Effector CD8-positive, alpha-beta T cell (primary cell): Measurements from ENCODE around the gene RNPEPL1.

Source experiments
- DNase-seq: peaks from one replicate; lab custom pipeline; 2025; lab: John Stamatoyannopoulos, UW

Gene RNPEPL1

DNA sequence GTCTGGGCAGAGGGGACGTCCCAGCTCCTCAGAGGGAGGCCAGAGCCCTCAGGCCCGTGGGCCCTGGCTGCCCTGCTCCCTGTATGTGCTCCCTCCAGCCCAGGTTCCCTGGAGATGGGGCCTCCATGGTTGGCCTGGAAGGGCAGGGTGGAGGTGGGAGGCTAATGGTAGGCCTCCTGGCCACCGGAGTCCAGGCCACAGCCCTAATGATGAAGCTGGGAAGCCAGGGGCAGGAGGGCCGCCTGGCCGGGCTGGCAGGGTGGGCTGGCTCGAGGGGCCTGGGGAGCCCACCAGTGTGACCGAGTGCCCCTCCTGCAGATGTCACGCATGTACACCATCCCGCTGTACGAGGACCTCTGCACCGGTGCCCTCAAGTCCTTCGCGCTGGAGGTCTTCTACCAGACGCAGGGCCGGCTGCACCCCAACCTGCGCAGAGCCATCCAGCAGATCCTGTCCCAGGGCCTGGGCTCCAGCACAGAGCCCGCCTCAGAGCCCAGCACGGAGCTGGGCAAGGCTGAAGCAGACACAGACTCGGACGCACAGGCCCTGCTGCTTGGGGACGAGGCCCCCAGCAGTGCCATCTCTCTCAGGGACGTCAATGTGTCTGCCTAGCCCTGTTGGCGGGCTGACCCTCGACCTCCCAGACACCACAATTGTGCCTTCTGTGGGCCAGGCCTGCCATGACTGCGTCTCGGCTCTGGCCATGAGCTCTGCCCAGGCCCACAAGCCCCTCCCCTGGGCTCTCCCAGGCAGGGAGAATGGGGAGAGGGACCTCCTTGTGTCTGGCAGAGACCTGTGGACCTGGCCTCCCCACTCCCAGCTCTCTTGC is 9.2 kb downstream of the RNPEPL1 start:
- no peak for DNase-seq

DNA sequence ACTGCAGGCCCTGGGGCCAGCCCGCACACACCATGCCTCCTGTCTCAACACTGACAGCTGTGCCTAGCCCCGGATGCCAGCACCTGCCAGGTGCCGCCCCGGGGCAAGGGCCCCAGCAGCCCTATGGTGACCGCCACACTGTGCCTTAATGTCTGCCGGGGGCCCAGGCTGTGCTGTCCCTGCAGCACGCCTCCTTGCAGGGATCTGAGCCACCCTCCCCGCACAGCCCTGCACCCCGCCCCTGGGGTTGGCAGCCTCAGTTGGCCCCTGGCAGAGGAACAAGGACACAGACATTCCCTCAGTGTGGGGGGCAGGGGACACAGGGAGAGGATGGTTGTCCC is 9.8 kb downstream of the RNPEPL1 start:
- DNase-seq = no peak

DNA sequence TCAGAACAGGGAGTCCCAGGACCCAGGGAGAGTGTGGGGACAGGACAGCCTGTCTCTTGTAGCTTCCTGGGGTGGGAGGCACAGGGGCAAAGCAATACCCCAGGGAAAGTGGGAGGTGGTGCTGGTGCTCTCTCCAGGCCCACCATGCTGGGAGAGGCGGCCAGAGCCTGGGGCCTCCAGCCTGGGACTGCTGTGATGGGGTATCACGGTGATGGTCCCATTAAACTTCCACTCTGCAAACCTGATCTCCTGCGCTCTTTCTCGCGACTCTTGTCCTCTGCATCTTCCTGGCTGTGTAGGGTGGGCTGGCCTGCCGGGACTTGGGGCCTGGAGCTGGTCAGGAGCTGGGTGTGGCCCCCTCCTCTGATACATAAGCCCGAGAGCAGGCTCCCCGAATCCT is 10.2 kb downstream of the RNPEPL1 start:
- DNase-seq = no peak

DNA sequence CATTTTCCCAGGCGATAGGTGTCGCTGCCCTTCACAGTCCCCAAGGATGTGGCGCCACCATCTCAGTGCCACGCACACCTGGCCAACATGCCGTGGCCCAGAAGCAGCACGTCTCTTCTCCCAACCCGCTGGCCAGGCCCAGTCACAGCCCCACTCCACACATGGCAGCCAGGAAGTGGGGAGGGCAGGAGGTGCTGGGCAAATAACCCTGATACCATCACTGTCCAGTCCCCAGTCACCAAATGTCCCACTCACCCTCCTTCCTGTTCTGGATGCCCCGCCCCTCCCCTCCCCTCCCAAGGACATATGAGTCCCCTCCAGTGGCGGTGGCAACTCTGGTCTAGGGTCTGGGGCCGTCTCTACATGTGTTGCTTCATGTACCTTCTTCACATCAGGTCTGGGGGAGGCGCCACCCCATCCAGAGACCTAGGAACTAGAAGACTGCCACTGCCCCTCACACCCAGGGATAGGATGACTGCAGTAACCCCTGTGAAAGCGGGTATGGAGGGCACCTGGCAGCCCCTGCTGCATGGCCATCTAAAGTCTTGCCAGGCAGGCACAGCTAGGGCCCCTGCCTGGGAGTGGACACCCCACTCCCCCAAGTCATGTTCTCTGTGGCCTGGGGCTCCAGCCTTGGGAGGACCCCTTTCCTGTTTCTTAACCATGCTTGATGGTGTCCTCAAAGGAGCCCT is 10.9 kb downstream of the RNPEPL1 start:
- no peak for DNase-seq

DNA sequence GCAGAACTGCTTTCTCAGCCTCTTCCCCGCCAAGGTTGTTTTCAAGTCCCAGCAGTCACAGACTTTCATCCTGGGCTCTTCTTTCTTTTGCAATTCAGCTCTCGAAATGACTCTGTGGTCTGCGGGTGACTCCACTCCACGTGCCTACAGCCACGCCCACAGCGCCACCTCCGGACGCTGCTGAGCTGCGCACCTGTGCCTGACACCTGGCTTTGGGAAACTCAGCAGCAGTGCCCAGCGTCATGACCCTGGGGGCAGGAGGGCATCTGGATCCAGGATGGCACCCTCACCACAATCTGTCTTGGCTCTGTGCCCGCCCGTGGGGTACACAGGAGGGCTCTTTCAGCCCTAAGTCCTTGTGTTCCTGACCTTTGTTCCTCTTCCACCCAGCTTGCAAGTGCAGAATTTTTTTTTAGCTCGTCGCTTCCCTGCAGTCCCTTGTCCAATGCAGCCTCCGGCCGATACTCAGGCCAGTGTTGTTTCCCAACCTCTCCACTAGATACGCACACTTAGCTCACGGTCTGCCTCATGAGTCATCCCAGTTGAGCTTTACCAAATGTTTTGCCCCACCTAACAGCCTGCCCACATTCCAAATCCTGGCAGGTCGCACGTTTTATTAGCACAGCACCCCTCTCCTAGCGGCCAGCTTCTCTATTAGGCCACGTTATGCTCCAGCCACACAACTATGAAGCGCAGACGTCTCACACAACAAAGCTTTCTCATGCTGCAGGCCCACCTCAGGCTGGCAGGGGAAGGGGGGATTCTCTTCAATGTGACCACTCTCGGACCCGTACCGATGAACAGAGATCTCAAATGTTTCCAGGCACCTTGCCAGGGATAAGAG is 11.7 kb downstream of the RNPEPL1 start:
- peak; percentile 36 for DNase-seq

DNA sequence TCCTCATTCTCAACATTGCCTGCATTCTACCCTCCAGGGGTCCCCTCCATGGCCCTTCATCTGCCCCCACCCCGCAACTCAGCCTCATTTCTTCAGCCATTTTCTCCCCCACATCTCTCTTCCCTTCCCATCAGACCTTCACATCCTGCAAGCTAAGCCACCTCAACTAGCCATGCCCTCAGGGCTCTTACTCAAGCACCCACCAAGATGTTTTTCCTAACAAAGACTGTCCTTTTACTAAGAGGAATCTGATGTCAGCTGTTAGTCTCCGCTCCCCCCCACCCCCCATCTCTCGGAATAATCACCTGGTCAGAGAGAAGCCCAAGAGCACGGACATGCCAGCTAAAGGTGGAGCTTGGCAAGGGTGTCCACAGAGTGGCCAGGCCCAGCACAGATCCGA is 13.5 kb downstream of the RNPEPL1 start:
- DNase-seq = no peak

DNA sequence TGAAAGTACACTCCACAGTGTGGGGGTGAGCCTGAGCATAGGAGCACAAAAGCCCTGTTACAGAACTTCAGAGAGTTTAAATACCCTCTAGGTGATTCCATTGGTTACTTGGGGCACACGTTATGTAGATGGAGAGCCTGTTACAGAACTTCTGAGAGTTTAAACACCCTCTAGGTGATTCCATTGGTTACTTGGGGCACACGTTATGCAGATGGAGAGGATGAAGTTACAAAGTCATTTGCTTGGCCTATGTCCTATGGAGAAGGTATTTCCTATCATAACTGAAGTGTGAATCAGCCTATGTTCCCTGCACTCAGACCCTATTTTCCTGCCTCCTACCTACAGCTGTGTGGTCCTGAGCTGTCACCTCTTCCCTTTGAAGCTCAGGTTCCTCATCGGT is 14.5 kb downstream of the RNPEPL1 start:
- DNase-seq = no peak

DNA sequence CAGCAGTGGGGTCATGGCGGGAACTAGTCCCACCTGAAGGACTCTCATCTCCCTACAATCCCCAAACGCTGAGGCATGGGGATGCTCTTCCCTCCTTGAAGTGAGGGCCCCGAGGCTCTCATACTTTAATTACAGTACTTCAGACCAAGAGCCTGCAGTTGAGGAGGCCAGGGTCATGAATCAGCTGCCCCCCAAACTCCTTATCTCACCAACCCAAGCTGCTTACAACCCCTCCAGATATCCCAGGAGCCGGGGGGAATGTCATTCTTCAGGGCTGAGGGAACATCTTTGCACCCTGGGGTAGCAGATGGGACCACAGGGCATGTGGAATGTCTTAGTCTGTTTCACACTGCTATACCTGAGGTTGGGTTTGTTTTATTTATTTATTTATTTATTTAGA is 15.5 kb downstream of the RNPEPL1 start:
- no peak for DNase-seq

DNA sequence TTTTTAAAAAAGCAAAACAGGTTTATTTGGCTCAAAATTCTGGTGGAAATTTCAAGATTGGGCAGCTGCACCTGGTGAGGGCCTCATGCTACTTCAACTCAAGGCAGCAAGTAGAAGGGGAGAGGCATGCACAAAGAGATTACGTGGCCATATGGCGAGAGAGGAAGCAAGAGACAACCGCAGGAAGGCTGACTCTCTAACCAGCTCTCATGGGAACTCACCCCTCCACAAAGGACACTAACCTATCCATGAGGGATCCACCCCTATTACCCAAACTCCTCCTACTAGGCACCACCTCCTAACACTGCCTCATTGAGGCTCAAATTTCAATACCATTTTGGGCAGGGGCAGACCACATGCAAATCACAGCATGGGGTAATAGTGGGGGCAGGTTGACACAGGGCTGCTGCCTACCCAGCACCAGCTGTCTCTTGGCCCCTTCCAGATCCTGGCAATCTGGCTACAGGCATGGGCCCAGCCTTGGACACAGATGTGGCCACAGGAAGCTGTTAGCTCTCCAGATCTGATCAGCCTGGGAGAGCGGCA is 16.3 kb downstream of the RNPEPL1 start:
- DNase-seq = no peak

DNA sequence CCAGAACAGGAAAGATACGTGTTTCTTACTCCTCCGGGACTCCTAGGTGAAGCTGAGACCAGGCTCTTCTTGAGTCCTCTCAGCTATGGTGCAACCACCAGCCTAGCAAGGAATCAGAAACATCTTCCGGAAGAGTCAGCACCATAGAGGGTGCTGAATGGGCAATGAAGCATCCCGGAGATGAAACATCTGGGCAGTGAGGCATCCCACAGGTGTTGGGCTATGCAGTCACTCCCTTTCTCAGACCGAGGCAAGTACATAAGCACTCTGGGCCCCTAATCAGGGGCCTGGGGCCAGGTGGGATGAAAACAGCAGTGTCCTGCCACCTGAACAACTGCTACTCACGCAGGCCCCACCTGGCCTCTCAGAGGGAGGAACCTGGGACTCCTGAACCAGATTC is 16.8 kb downstream of the RNPEPL1 start:
- no peak for DNase-seq

DNA sequence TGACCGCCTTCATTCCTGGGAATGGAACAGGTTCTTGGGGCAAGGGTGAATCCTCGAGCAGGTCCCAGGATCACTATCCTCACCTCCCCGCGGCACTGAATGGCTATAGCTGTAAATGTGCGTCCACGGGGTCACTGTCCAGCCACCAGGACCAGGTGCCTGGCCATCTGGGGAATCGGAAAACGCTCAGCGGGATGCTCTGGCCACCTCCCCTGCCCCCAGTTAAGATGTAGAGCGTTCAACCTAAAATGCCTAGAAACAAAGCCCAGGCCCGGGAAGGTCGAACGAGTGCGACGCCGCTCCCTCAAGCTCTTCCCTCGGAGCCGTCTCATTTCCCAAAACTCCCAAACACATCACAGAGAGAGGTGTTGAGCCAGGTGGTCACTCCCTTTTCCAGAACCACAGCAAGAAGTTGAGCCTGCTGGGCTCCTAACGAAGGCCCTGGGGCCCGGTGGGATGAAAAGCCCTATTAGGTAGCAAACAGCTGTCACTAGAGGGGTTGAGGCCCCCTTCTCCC is 17.5 kb downstream of the RNPEPL1 start:
- no peak for DNase-seq

DNA sequence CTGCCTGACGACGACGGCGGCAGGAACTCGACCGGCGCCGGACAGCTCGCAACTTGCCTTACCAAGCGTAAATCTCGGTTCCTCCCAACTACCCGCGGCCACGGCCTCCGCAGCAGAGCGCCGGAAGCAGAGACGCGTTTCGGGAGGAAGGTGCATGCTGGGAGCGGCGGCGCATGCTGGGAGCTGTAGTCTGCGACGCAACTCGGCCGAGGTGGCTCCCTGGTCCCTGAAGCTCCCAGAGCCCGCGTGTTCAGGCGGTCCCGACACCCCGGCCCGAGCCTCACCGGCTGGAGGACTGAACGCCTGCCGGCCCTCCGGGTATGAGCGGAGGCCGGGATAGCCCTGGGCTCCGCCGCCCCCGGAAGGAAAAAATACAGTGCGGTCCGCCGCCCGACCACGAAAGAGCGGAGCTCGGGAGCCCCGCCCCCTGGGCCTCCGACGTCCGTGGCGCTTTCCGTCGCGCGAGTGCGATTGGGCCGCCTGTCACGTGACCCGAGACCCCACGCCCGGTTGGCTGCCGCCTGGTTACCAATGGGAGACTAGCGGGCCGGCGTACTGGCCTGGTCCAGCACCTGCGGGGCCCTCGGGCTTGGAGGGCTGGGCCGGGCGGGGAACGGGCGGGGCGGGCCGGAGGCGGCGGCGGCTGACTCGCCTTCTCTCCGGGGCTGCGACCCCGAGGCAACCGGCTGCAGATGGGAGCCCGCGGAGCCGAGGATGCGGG is 18.1 kb downstream of the RNPEPL1 start, which contains the start of gene CAPN10:
CAPN10 (plus strand) TSS at position 537 of the 721 bp plus-strand sequence; CDS start at position 715, 178 bp downstream.
- DNase-seq = peak; percentile 91

DNA sequence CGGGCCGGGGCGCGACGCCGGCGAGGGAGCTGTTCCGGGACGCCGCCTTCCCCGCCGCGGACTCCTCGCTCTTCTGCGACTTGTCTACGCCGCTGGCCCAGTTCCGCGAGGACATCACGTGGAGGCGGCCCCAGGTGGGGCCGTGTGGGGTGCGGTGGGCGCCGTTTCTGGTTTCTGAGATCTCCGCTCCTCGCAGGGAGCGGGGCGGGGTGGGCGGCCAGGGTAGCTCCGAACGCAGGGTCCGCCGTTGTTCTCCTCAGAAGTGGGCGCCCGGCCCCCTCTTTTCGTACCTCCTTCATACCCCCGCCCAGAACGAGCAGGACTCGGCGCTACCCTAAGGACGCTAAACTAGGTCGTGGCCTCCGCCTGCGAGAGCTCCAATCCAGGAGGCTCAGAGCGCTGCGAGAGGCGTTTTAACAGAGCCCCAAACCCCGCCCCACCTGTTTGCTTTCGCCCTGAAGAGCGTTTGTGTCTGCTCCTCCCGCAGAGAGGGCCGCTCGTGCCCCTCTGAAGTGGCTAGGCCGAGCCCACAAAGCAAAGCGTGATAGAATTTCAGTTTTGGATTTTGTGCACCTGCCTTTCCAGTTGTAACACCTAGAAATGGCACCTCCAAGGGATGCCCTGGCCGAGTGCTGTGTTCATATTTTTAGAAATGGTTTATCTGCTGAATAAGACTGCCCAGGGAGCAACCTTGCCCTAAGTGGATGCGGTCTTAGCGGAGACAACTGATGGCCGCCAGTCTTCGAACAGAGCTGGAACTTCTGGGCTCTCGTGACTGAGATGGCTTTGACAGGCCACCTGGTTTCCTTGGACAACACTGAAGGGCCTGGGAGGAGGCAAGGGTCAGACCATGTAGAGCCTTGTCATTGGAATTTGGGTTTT is 18.9 kb downstream of the RNPEPL1 start:
- peak; percentile 50 for DNase-seq

DNA sequence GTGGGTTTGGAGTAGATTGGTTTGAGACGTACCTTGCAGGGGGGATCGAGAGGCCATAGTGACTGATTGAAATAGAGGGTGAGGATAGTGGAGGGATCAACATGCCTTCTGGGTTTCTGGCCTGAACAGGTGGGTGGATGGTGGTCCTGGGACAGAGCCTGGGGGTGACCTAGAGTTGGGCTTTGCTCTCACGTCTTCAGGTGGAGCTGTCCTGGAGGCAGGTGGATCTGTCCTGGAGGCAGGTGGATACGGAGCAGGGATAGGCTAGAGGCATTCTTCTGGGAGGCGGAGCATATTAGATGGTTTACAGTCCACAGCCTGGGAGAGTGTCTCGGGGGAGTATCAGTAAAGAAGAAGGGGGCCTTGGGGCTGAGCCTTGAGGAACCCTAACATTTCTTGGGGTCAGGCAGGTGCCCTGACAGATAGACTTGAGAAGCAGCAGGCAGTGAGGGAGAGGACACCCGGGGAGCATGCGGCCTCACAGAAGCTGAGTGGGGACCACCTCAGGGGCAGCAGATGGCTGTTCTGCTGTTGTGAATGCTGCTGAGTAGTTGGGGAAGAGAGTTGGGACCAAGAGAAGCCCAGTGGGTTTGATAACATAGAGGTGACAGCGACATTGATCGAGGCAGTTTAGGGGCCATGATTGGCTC is 19.8 kb downstream of the RNPEPL1 start:
- no peak for DNase-seq

DNA sequence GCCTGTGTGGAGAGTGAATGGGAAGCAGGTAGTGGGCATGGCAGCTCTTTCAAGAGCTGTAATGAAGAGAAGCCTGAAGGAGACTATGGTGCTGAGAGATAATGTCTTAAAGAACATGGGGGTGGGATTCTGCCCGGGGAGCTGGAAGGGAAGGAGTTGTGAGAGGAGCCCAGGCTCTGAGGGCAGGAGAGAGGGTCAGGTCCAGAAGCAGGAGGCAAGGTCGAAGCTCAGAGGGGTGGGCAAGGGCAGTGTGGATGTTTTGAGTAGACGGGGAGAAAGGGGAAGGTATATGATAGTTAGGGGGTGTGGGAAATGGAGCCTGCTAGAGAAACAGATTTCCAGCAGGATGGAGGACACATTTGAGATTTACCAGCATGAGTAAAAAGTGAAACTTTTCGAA is 20.4 kb downstream of the RNPEPL1 start:
- DNase-seq = no peak

DNA sequence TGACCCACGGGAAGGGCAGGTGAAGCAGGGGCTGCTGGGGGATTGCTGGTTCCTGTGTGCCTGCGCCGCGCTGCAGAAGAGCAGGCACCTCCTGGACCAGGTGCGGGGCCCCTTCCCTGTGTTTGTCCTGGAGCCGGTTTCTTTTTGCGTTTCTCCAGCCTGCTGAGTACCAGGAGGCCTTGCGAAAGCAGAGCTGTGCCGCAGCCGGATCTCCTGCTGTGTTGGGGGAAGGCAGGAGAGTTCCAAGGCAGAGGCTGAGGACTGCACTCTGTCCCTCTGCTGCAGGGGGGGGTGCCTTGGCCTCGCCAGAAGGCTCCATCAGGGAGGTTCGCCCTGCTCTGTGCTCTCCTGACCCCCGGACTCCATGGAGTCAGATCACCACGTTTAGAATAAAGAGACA is 21.1 kb downstream of the RNPEPL1 start:
- no peak for DNase-seq

DNA sequence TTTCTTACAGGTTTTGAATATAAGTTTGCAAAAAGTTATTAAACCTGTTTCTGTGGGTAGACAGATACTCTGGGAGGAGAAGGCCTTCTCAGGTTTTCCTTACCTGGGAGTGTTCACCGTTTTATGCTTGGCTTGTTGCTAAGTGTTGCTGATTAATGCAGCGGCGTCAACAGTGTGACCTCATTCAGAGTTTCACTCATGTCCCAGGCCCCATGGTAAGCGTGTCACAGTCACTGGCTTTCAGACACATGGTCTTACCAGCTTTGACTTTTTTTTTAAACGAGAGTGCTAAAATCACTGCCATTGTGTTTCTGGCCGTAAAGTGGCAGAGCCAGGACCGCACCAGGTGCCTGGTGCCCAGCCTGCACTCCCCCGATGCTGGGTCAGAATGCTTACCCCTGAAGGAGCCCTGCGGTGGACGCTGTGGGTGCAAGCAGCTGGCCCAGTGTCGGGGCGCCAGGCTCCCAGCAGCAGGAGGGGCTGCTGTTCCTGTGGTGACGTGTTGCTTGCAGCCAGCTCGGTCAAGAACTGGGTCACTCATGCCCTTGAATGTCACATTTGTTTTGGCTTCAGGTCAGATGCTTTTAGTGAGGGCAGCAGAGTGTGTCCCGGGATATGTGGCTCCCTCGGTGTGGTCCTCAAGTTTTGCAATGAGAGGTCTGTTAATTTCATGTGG is 21.7 kb downstream of the RNPEPL1 start:
- no peak for DNase-seq

DNA sequence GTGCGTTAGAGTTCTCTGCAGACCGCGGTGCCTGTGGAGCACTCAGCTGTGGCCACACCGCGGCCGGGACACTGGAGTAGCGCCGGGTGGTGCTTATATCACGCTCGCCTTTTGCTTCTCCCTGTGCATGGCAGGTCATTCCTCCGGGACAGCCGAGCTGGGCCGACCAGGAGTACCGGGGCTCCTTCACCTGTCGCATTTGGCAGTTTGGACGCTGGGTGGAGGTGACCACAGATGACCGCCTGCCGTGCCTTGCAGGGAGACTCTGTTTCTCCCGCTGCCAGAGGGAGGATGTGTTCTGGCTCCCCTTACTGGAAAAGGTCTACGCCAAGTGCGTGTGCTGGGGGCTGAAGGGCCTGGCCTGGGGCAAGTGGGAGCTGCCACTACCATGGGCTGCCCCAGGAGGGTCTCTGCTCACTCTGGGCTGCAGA is 22.4 kb downstream of the RNPEPL1 start:
- DNase-seq = no peak

DNA sequence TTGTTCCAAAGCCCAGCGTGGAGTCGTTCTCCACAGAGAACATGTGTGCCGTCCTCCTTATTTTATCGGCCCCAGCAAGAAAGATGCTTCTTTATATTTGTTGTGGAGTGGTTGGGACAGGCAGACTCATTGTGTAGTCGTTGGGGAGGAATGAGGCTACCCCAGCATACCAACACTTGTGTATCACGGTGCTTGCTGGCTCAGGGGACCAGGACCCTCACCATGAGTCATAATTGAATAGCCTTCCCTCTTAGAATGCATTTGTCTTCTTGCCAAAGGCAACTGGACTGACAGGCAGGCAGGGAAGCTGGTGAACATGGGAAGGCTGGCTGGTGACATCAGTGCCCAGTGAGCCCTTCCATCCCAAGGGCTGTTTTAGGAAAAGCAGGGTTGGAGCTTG is 22.9 kb downstream of the RNPEPL1 start:
- no peak for DNase-seq
